ENCODE results near the gene IPO5.
"Not testable (repeated sequence)": the region's sequence is repeated elsewhere in the genome, so short reads cannot be mapped to it uniquely, and the experiment has no call there.

Gene IPO5

DNA sequence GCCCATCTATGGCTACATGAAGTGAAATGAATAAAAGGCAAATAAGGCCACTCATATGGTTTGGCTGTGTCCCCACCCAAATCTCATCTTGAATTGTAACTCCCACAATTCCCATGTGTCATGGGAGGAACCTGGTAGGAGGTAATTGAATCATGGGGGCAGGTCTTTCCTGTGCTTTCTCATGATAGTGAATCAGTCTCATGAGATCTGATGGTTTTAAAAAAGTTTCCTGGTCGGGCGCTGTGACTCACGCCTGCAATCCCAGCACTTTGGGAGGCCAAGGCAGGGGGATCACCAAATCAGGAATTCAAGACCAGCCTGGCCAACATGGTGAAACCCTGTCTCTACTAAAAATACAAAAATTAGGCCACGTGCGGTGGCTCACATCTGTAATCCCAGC lies 4.2 kb upstream of the IPO5 start:
- not testable (repeated sequence) for DNase-seq (ENCODE audit: low read depth in 3 of 3)

DNA sequence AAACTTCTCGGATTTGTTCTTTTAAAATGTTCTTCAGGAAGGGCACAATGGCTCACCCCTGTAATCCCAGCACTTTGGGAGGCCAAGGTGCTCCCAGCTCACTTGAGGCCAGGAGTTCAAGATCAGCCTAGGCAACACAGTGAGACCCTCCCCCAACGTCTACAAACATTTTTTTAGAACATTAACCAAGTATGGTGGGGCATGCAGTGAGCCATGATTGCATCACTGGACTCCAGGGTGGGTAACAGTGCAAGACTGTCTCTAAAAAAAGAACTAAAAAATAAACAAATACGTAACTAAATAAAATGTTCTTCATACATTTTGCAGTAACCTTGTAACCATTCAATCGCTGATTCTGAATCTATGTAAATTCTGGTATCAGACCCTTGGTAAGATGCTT lies 2.1 kb upstream of the IPO5 start:
- DNase-seq (ENCODE audit: low read depth in 3 of 3), result no peak

DNA sequence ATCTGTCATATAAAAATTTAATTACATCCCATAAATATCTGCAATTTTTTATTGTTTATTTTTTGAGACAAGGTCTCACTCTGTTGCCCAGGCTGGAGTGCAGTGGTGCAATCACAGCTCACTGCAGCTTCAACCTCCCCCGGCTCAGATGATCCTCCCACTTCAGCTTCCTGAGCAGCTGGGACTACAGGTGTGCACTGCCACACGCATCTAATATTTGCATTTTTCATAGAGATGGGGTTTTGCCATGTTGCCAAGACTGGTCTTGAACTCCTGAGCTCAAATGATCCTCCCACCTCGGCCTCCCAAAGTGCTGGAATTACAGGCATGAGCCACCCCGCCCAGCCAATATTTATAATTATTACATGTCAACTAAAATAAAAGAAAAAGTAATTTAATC lies 644 bp upstream of the IPO5 start:
- not testable (repeated sequence) for DNase-seq (ENCODE audit: low read depth in 3 of 3)

DNA sequence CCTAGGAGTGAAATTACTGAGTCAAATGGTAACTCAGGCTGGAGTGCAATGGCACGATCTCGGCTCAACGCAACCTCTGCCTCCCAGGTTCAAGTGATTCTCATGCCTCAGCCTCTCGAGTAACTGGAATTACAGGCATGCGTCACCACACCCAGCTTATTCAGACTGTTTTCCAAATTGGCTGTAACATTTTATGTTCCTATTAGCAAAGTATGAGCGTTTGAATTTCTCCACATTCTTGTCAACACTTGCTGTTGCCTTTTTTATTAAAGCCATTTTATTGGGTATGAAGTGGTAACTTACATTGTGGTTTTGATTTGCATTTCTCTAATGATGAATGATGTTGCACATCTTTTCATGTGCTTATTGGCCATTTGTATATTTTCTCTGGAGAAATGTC lies 7.9 kb downstream of the IPO5 start:
- no peak for DNase-seq (ENCODE audit: low read depth in 3 of 3)

DNA sequence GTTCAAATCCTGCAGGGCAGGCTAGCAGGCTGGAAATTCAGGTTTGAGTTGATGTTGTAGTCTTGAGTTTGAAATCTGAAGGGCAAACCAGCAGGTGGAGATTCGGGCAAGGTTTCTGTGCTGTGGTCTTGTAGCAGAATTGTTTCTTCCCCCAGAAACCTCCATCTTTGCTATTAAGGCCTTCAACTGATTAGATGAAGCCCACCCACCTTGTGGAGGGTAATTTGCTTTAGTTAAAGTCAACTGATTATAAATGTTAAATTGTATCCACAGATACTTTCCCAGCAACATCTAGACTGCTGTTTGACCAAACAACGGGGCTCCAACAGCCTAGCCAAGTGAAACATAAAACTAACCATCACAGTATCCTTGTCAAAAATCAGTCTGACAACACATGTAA lies 9.4 kb downstream of the IPO5 start:
- no peak for DNase-seq (ENCODE audit: low read depth in 3 of 3)

DNA sequence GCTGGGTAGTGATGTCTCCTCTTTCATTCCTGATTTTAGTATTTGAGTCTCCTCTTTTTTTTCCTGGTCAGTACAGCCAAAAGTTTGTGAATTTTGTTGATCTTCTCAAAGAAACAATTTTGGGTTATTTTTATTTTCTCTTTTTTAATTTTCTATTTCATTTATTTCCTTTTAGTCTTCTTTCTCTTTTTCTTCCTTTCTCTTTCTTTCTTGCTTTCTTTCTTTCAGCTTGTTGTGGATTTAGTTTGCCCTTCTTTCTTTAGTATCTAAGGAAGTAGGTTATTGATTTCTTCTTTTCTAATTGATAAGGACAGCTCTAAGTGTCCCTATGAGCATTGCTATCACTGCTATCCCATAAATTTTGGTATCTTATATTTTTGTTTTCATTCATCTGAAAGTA lies 13.8 kb downstream of the IPO5 start:
- DNase-seq (ENCODE audit: low read depth in 3 of 3), result no peak

DNA sequence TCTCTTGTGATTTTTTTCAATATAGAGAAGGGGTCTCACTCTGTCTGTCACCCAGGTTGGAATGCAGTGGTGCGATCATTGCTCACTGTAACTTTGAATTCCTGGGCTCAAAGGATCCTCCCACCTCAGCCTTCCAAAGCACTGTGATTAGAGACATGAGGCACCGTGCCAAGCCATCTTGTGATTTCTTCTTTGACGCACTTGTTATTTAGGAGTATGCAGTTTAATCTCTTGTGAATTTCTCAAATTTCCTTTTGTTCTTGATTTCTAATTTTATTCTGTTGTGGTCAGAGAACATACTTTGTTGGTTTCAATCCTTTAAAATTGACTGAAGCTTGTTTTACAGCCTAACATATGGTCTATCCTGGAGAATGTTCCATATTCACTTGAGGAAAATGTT lies 14.5 kb downstream of the IPO5 start:
- DNase-seq (ENCODE audit: low read depth in 3 of 3), result no peak

DNA sequence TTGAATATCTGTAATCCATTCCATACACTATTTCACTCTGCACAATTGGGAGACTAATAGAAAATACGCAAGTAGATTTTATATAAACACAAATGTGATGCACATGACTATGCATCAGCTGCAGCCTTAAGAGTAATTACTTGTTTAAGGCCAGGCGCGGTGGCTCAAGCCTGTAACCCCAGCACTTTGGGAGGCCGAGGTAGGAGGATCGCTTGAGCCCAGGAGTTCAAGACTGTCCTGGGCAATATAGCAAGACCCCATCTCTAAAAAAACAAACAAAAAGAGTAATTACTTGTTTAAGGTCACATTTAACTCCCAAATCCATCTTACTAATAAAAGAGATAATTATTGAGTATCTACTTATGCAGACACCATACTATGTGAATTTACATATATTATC lies 18.0 kb downstream of the IPO5 start:
- DNase-seq (ENCODE audit: low read depth in 3 of 3), result no peak

DNA sequence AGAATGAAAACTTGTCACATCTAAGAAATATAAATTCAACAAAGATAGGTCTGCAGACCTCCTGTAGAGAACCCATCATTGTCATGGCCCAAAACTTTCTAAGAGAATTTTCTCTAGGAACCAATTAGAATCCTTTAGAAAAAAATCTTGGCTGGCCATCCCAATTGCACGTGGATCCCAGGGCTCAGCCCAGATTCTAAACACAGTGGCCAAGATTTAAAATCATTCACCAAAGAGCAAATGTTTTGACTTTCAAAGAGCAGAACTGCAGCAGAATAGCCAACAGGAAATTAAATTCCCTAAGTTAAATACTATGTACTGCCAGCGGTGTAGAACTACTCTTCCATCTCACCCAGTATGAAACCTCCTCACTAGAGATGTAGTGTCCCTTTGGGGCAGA lies 21.3 kb downstream of the IPO5 start:
- DNase-seq (ENCODE audit: low read depth in 3 of 3), result no peak

DNA sequence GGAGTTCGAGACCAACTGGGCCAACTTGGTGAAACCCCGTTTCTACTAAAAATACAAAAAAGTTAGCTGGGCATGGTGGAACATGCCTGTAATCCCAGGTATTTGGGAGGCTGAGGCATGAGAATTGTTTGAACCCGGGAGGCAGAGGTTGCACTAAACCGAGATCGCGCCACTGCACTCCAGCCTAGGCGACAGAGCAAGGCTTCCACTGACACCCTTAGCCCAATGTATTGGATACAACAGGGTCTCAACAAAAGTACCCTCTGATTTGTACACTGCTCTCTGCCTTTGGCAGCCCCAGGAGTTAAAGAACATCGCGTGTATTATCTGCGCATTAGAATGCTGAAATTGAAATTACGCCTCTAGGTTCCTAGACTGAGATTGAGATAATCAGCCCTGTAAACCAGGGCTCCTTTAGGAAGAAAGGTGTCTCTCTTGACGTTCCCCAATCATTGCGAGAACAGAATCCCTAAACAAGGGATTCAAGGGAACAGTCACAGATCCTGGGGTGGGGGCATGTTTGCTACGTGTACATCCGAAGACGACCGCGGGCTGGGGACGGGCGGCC lies 21.9 kb downstream of the IPO5 start:
- DNase-seq (ENCODE audit: low read depth in 3 of 3), result peak in 2 of 3 experiments; percentile 2 to 42

DNA sequence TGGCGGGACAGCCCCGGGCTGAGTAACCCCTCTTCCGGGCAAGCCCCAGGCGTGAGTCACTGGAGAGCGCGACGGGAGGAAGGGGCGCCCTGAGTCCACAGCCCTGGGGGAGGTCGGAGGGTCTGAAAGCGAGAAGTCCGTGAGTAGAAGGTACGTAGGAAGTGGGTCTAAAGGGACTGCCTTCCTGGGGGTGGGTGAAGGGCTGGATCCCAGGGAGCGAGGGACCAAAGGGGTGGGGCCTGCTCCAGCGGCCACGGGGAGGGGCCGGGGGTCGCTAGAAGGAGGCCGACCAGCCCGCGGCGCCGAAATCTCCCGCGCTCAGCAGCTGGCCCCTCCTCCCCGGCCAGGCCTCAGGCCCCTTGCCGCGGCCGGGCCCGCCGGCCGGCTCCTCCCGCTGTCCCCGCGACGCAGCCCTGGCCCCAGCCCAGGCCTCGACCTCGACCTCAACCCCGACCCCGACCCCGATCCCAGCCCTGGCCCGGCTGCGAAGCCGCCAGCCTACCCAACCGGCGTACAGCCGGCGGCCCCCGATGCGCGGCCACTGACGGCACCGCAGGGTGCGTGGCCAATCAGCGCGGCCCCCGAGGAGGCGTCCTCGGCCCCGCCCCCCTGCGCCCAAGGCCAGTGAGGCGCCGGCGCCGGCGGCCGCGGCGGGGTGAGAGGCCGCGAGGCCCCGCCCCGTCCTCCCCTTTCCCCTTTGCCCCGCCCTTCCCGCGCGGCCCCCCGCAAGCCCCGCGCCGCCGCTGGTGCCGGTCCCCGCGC lies 22.6 kb downstream of the IPO5 start:
- peak; percentile 78 to 89 (median 88) for DNase-seq (ENCODE audit: low read depth in 3 of 3)

DNA sequence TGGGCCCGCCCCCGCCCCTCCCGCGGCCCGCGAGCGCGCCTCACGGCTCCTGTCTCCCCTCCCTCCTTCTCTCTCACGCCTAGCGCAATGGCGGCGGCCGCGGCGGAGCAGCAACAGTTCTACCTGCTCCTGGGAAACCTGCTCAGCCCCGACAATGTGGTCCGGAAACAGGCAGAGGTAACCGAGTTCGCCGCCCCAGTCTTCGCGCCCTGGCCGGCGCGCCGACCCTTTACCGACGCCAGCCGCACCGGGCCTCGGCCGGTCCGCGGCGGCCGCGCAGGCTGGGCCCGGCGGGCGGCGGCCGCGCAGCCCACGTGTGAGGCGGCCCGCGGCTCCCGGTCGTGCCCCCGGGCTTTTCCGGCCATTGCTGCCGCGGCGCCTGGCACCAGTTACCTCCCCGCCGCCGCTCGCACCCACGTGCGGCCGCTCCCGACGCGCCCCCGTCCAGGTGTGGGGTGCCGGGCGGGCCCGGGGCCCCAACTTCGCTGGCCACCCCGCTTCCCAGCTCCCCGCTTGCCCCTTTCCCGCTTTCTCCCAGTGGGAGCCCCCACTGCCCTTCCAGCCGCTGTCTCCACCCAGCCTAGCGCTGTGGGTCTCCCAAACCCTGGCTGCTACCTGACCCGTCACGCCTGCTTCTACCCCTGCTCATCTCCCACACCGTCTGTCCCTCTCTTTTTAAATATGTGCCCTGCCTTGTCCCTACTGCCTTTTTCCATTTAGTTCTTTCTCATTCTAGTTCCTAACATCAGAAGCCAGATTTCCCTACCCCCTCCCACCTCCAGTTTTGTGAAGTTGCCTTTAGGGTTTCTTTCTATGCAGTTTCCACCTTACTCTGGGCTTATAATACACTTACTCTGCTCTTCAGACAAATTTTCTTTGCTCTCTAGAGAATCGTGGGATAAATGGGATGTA lies 23.4 kb downstream of the IPO5 start:
- peak in 1 of 3 experiments; percentile 11 for DNase-seq (ENCODE audit: low read depth in 3 of 3)

DNA sequence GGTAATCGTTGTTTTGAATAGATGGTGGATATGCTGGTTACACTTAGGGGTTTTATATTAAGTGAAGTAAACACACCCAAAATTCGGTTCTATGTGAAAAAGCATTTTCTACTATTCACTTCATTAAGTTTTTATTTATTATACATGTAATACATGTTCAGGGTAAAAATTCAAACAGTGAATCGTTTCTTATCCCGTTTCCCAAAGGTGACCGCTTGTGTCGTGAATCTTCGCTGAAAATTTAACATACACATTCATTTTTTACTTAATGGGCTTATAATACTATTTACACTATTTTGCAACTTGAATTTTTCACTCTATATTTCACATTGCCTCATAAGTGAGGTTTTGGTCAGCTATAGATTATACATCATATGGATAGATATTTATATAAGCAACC lies 24.5 kb downstream of the IPO5 start:
- no peak for DNase-seq (ENCODE audit: low read depth in 3 of 3)

DNA sequence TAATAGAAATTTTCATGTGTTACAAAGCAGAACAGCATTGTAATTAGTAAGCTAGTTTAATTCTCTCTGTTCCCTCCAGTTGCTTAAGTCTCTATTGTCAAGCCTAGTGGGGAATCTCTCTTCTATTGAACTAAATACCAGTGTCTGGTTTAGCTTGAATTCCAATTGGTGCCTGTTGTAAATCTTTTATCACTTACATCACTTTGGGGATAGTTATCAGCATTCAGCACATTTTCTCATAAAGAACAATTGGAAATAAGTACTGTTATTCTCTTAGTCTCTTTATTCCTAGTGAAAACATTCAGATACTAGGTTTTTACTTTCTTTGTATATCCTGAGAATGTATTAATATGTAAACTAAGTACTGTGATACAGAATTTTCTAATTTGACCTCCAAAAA lies 25.2 kb downstream of the IPO5 start:
- DNase-seq (ENCODE audit: low read depth in 3 of 3), result no peak

DNA sequence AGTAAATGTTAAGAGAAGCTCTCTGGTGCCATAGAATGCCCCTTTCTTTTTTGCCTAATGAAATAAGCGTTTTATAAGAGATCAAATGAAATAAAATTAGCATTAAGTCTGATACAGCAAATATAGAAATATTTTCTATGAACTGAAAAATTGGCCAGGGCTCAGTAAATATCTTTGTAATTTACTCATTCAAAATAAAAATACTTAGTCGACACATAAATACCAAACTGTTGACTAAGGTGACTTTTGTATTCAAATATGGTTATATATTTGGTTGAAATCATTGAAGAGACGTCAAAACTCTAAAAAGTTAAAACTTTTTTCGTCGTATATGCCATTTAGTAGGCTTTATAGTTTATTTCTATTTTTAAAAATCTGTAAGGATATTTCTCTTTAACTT lies 25.6 kb downstream of the IPO5 start:
- no peak for DNase-seq (ENCODE audit: low read depth in 3 of 3)

DNA sequence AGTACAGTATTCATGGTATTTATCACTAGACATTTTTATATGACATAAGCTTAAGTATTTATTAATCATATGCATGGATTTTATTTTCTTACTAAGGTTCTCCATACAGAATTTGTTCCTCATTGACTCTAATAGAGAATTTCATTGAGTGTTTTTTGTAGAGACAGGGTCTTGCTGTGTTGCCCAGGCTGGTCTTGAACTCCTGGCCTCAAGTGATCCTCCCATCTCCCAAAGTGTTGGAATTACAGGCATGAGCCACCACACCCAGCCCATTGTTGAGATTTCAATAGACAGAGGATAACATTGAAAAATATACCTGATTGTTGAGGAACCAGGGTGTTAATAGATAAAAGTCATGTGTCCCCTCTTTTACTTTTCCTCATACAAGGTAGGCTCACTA lies 26.1 kb downstream of the IPO5 start:
- no peak for DNase-seq (ENCODE audit: low read depth in 3 of 3)

DNA sequence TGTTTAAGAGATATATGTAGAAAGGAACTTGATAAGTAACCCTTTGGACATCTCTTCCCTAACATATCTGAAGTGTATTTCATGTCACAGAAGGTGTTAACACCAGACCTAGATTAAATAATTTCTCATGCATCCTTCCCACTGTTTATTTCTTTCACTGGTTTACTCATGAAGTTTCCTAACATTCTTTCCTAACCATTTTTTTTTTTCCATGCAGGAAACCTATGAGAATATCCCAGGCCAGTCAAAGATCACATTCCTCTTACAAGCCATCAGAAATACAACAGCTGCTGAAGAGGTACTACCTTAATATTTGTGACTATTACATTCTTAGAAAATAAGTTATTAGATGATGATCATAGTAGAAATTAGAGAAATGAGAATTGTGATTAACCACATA lies 28.8 kb downstream of the IPO5 start:
- no peak for DNase-seq (ENCODE audit: low read depth in 3 of 3)

DNA sequence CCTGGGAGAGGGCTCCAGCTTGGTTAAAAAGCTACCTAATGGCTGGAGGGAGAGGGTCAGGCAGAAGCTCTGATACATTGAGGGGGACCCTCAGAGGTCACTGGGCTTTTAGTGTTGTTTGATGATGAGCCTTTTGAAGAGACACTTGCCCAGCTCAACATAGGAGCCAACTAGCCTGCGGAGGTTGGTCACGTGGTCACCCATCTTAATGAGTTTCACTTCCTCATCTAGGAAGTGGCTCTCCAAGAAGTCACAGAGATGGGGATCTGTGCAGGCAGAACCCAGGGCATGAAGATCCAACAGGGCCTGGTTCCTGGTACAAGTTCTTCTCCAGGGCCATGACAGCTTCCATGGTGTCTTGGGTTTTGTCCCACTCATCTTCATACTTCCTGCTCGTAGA lies 33.4 kb downstream of the IPO5 start:
- no peak for DNase-seq (ENCODE audit: low read depth in 3 of 3)

DNA sequence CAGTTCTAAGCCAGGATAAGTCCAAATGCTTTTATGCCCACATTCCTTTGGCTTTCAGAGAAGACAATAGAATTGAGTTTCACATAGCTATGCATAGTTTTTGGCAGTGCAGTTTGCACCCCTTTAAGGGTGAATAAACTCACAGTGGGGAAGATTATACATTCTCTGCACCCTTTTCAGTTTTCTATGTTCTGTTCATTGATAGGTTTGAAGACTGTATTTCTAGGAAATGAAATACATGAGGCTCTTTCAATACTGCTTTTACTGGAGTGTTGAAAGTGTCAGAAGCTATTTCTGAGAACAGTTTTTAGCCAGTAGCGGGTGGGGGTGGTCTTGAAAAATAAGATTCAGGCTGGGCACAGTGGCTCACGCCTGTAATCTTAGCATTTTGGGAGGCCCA lies 46.2 kb downstream of the IPO5 start:
- no peak for DNase-seq (ENCODE audit: low read depth in 3 of 3)

DNA sequence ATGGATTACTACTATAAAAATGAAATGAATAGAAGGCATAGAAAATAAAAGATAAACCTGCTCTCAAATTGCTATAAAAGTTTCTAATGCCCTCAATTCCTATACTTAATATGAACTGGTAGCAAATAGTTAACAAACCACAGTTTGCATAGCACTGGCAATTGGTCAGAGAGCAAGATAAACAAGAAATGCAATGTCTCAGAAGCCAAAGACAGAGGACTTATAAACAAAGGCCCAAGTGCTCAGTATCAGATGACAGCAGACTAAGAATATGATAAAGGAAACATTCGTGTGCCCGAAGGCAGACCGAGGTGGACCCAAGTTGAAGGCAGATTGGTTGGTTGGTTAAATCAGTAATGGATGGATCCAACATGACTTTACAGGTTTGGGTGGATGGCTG lies 50.6 kb downstream of the IPO5 start:
- no peak for DNase-seq (ENCODE audit: low read depth in 3 of 3)

DNA sequence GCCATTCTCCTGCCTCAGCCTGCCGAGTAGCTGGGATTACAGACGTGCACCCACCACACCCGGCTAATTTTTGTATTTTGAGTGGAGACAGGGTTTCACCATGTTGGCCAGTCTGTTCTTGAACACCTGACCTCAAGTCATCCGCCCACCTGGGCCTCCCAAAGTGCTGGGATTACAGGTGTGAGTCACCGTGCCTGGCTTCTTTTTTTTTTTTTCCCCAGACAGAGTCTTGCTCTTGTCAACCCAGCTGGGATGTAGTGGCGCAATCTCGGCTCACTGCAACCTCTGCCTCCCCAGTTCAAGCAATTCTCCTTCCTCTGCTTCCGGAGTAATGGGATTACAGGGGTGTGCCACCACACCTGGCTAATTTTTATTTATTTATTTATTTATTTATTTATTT lies 51.5 kb downstream of the IPO5 start:
- DNase-seq (ENCODE audit: low read depth in 3 of 3), result not testable (repeated sequence)

DNA sequence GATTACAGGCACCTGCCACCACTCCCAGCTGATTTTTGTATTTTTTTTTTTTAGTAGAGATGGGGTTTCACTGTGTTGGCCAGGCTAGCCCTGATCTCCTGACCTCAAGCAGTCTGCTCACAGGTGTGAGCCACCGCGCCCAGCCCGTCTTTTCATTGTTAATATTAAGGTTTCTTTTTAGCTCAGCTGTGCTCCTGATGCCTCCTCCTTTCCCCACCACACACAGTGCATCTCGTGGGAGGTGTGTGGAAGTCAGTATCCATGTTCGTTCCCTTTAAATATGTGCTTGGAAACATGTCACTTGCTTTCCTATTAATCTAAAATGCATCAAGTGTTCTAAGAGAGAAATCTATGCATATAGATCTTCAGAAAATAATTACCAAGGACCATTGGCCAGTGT lies 53.5 kb downstream of the IPO5 start:
- no peak for DNase-seq (ENCODE audit: low read depth in 3 of 3)

DNA sequence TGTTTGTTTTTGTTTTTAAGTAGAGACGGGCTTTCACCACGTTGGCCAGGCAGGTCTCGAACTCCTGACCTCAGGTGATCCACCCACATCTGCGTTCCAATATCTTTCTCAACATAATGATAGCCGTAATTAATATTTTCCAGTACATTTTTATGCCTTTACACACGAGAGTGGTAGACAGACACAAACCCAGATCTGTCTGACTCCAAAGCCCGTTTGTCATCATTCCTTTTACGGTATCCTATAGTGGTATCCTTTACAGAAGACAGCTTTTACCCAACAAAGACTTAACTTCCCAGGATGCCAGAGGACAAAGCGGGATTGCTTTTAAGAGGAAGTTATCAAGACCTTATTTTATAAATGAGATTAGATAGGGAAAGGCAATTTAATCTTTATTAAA lies 59.8 kb downstream of the IPO5 start:
- no peak for DNase-seq (ENCODE audit: low read depth in 3 of 3)

All from stimulated activated CD4-positive, alpha-beta T cell treated with anti-CD3 and anti-CD28 coated beads, TNF-alpha, amount 100 ng/mL, for 24 hours (primary cell).